ENCODE measurements around the gene MIOS.

MIOS gene

DNA sequence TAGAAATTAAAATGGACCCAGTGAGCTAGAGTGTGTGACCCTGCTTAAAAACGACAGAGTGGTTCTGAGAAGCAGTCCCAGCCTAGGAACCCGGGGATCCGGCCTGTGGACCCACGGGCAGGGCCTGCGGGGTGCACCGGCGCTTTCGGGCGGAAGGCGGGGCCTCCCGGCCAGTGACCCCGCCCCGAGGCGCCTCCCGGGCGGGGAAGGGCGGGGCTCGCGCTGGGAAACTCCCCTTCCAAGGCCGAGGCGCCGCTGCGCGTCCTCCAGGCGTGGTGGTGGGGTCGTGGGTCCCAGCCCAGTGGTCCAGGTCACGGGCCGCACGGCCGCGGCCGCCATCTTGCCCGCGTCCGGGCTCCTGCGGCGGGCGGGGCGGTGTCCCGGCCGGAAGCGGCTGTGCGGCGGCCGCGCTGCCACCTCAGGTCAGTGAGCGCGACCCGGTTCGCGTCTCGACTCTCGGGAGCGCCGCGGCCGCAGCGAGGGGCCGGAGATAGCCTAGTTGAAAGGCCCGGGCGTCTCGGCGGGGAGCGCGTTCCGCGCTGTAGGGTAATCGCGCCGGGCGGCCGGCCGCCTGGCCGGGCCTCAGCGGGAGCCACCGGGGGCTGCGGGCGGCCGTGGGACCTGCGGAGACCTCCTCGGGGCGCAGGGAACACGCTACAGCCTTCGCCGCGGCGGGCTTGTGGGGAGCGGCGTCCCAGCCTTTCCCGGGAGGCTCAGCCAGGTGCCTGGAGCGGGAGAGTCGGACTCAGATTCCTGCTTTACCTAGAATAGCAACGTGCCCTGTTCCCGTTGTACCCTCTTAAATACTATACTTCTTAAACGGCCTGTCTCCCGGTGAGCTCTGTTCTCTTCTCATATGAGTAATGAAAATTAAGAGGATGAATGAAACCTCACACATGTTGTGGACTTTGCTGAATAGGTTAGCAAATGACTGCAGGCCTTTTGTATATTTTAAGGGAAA, at the start of gene MIOS:
TSS of gene MIOS (plus strand) at position 234 of the 961 bp plus-strand sequence. CDS start 5,592 bp downstream, outside the sequence.
- peak; percentile 67 for DNase-seq (ENCODE audit: low read depth)

DNA sequence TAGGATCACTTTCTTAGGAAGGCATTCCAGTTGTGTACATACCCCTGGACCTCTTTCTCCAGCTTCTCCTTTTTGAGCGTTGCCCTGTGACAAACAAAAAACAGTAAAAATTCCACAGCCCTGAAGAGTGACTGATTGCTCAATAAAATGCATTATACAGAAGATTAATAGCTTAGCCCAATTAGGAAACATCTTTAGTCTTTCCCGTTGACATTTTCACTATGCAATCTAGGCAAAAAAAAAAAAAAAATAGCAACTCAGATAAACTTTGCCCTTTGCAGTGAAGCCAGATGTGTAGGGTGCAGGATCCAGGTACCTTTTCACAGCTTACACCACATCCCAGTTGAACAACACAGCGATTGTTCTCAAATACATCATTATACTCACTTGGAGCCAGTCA, 48.9 kb upstream of the MIOS start:
- DNase-seq (ENCODE audit: low read depth), result no peak

DNA sequence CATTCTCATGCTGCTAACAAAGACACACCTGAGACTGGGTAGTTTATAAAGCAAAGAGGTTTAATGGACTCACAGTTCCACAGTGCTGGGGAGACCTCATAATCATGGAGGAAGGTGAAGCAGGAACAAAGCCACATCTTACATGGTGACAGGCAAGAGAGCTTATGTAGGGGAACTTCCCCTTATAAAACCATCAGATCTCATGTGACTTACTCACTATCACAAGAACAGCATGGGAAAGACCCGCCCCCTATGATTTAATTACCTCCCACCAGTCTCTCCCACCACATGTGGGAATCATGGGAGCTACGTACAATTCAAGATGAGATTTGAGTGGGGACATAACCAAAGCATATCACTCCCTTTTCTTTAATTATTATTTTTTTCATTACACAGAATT, 47.6 kb upstream of the MIOS start:
- DNase-seq (ENCODE audit: low read depth), result no peak

DNA sequence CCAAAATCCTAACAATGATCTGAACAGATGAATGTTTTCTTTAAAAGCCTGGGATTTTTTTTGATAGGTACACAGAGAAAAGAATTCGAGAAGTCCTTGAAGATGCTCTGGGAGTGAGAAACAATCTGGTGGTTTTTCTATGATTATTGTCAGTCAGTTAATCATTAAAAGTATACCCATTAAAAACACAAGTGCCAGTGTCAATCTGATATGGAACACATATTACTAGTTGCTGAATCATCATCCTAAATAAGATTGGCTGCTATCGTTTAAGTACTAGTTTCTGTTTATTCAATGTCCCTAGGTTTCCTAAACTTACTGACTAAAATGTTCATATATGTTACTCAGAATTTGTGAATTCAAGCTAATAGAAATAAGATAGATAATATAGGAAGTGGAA, 47.2 kb upstream of the MIOS start:
- no peak for DNase-seq (ENCODE audit: low read depth)

DNA sequence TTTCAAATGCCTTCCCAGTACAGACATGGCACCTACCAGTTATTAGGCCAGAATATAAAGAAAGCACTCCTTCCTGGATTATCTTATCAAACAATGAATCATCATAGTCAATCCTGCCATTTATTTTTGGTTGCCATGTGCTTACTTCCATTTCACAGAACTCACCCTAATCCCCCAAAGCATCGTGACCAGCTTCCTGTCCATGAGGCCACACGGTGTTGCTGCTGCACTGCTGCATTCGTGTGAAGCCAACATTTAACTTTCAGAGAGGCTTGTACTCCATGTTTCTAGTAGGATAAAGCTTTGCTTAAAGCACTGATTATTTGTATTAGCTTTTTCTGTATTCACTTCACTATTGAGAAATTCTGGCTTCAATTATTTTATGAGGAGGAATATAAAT, 45.4 kb upstream of the MIOS start:
- no peak for DNase-seq (ENCODE audit: low read depth)

- DNase-seq (ENCODE audit: low read depth), result no peak
Observed at GRCh38 chr7:7522421-7522820, 44.3 kb upstream of the MIOS start.

DNA sequence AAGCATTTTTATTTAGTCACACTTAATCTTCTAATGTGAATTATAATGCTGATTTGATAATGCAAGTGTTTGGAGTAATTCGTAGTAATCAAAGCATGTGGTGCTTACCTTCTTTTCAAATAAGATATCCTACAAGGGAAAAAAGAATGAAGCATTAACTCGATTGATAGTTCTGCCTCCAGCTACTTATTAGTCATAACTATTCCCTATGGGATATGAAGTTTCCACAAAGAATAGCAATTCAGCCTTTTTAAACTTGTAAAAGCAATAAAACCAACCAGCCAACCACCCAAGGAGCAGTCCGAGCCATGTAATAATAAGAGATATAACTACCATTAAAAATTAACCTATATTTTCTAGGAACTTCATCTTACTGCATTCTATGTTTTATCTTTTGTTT, 42.6 kb upstream of the MIOS start:
- no peak for DNase-seq (ENCODE audit: low read depth)

DNA sequence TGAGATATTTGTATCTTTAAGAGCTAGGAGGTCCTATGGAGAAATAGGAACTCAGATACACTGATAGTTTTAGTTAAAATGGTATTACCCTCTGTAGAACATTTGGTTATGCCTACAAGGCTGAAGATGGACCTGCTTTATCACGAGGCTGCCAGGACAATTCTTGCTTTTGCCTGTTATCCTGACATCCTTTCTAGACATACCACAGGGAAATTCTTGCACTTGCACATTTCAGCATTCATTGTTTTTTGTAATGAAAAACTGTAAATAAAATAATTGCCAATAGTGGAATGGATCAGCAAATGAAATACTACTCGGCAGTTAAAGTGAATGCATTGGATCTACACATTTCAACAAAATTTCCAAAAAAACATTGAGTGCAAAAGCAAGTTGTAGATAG, 40.7 kb upstream of the MIOS start:
- no peak for DNase-seq (ENCODE audit: low read depth)

DNA sequence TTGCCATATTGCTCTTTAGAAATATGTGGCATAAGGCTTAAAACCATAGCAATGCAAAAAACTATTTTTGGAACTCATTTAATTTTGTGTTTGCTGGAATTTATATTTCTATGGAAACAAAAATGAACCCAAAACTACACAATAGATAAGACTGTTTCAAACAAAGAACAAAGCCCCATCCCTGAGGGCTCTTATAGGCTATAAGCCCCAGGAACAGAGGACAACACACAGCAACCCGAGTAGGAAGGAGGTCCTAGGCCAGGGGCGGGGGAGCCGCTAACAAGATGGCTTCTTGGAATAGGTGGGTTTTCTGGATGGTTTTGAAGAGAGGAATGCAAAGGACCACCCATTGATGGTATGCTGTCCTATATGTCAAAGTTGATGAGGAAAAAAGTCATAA, 39.6 kb upstream of the MIOS start:
- DNase-seq (ENCODE audit: low read depth), result no peak

DNA sequence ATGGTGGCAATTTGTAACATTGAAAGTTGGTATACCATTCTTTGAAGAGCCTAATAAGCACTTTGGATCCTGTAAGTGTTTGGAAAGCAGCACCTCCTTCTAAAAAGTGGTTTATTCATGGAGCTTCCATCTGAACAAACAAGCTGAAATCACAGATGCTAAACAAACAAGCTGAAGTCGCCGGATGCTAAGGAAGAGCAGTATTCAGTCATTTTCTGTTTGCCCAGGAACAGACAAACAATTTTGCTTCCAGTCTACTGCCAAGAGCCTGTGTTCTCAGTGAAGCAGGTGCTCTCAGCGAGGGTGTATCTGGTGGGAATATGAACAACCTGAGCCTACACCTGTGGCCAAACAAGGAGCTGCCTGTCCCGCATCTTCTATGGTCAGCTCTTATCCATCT, 37.4 kb upstream of the MIOS start:
- DNase-seq (ENCODE audit: low read depth), result no peak

DNA sequence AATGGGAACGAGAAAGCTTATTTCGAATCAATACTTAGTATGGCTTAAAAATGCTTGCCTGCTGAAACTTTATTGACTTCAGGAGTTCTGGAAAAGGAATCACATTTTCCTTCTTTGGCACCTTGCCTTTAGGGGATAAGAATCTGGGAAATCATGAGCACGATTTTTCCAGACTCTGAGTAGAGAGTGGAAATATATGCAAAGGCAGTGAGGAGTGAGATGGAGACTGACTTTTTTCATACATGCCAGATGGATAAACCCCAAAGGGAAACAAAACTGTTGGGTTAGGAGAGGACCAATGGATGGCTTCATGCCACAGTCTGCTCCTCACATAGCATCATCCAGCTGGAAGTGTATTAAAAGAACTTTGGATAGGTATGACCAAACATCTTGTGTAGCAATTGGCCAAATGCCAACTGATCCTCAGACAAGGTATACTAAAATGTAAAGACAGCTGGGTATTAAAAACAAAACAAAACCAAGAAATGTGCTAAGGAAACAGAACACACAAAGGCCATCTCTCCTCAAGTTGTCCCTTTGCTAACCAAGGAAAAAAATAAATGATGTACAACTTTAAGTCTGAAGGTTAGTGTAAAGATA, 32.8 kb upstream of the MIOS start:
- no peak for DNase-seq (ENCODE audit: low read depth)

- DNase-seq (ENCODE audit: low read depth), result no peak
Observed at GRCh38 chr7:7535691-7536090, 31.0 kb upstream of the MIOS start, which contains the start of gene COL28A1. TSS of gene COL28A1 (minus strand) at chr7:7535873. CDS start at chr7:7532875, 2,998 bp downstream.

DNA sequence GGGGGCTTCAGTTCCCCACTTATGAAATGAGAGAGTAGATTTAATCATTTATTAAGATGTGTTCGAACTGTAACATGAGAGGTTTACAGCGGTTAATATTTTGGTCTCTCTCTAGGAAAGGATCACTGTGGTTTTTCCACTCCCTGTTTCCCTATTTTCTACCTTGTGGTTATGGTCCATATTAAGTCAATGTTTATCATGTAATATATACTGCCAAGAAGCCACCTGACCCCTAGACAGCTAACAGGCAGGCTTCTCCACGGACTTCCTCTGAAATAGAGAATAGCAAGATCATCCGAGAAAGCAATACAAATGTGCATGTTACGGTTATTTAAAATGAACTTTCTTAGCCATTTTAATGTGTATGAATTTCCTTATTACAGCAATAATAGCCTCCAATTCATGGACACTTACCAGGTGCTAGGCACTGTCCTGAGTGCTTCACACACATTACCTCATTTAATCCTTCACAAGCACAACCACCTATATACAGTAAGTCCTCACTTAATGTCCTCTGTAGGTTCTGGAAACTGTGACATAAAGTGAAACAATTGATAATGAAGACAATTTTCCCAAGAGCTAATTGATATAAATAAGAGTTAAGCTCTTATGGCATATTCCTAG, 30.2 kb upstream of the MIOS start:
- no peak for DNase-seq (ENCODE audit: low read depth)

GRCh38 chr7:7537711-7538110, 29.0 kb upstream of the MIOS start:
- DNase-seq (ENCODE audit: low read depth), result no peak

DNA sequence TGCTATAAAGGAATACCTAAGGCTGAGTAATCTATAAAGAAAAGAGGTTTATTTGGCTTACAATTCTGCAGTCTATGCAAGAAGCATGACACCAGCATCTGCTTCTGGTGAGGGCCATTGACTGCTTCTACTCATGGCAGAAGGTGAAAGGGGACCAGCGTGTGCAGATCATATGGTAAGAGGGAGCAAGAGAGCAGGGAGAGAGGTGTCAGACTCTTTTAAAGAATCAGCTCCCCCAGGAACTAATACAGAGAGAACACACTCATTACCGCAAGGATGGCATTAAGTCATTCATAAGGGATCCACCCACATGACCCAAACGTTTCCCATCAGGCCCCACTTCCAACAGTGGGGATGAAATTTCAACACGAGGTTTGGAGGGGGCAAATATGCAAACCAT, 27.5 kb upstream of the MIOS start:
- no peak for DNase-seq (ENCODE audit: low read depth)

DNA sequence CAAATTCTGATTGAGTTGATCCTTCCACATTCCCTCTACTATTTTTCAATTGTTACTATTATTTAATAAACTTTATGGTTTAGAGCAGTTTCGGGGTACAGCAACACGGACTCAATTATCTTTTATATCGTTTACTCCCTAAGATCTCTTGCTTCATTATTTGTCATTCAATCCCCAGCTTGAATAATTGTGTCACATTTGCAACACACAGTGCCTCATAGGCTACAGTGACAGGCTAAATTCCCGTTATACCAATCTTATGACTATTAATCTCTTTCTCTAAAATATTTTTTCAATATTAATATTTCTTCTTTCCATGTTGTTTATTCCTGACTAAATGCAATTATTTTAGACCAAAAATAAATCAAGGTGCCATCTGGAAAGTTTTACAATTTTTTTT, 27.0 kb upstream of the MIOS start:
- DNase-seq (ENCODE audit: low read depth), result no peak

DNA sequence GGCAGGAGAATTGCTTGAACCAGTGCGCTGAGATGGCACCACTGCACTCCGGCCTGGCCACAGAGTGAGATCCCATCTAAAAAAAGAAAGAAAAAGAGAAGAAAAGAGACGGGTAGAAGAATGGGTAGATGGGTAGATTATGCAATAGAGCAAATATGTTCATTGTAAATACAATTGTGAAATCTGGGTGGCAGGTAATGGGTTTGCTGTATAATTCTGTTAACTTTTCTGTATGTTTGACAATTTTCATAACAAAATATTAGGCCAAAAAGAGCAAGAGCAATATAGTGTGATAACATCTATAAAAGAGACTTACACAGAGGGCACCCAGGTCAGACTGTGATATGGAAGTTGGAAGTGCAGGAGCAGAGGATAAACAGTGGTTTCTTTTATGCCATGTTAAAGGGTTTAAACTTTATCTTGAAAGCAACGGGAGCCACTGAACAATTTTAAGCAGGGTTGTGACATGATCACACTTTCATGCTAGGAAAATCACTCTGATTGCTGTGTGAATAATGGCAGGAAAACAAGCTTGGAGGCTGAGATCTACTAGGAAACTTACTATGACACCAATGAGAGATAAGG, 24.3 kb upstream of the MIOS start:
- no peak for DNase-seq (ENCODE audit: low read depth)

DNA sequence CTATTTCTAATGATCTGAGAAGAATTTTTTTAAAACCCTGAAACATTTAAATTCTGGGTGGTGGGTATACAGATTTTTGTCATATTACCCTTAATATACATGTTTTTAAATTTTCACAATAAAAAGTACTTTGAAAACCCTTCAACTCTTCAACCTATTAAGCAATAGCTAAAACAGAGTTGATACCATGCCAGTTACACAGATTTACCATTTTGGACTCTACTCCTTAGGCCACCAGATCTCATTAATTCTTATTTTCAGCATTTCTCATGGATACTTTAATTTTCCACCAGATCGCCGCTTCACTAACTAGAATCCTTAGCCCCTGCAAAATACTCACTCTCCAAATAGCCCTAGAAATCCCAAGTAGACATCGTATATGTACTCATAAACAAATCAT, 18.3 kb upstream of the MIOS start:
- no peak for DNase-seq (ENCODE audit: low read depth)

- DNase-seq (ENCODE audit: low read depth), result no peak
Observed at GRCh38 chr7:7550663-7551062, 16.0 kb upstream of the MIOS start.

GRCh38 chr7:7552199-7552598, 14.5 kb upstream of the MIOS start:
- no peak for DNase-seq (ENCODE audit: low read depth)

- no peak for DNase-seq (ENCODE audit: low read depth)
Observed at GRCh38 chr7:7553386-7553785, 13.3 kb upstream of the MIOS start.

DNA sequence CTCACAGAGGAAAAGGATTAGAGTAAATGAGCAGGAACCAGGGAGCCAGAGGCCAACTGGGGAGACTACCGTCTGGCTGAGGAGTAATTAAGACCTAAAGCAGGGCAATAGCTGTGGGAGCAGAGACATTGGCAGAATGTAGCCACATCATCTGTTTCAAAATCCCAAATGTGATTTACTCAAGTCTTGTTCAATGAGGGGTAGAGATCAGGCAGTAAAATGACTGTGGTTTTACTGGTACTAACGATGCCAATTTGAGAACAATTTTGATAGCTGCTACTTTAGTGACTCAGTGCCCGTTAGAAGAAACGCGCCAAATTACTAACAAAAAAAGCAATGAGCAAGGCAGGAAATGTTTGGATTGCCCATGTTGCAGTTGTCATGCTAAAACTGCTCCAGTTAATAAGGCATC, 12.7 kb upstream of the MIOS start:
- no peak for DNase-seq (ENCODE audit: low read depth)

All from T-helper 22 cell (primary cell).